Rectal smooth muscle tissue (tissue), 1 donor: Measurements from ENCODE around the gene CYP2C18.
"Not testable (repeated sequence)": the region's sequence is repeated elsewhere in the genome, so short reads cannot be mapped to it uniquely, and the experiment has no call there.

Experiments used
- H3K27ac ChIP-seq: one replicate; pipeline ENCODE4 v1.7.0; 2013; ENCODE audit warnings: low read depth, low read length, inconsistent platforms
- H3K27me3 ChIP-seq: one replicate; pipeline ENCODE4 v1.7.0; 2013; ENCODE audit warnings: low read length; ENCODE audit not compliant: control insufficient read depth, insufficient read depth
- H3K36me3 ChIP-seq: one replicate; pipeline ENCODE4 v1.7.0; 2013; ENCODE audit warnings: low read length; ENCODE audit not compliant: control insufficient read depth, insufficient read depth
- H3K4me1 ChIP-seq: one replicate; pipeline ENCODE4 v1.7.0; 2013; ENCODE audit warnings: low read length; ENCODE audit not compliant: control insufficient read depth, insufficient read depth
- H3K4me3 ChIP-seq: one replicate; pipeline ENCODE4 v1.7.0; 2013; ENCODE audit warnings: low read length
- H3K9ac ChIP-seq: one replicate; pipeline ENCODE4 v1.7.0; 2013; ENCODE audit warnings: low read length

The CYP2C18 gene

DNA sequence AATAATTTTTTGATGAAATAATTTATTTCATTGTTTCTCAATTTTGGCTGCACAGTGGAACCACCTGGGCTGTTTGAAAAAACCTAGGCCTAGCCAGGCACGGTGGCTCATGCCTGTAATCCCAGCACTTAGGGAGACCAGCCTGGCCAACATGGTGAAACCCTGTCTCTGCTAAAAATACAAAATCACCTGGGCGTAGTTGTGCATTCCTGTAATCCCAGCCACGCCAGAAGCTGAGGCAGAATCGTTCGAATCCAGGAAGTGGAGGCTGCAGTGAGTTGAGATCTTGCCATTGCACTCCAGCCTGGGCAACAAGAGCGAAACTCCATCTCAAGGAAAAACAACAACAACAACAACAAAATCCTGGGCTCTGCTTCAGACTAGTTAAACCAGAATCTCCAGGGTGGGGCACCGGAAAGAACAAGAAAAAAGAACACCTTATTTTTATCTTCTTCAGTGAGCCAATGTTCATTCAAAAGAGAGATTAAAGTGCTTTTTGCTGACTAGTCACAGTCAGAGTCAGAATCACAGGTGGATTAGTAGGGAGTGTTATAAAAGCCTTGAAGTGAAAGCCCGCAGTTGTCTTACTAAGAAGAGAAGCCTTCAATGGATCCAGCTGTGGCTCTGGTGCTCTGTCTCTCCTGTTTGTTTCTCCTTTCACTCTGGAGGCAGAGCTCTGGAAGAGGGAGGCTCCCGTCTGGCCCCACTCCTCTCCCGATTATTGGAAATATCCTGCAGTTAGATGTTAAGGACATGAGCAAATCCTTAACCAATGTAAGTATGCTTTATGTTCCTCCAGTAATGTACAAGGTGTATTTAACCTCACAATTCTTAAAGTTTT lies at the start of gene CYP2C18:
TSS of gene CYP2C18 (plus strand) at position 516 of the 841 bp plus-strand sequence. CDS start at position 607, 91 bp downstream.
- Histone ChIP-seq H3K4me1 (no peaks in the 10 kb centered on the region), H3K27me3 (no peaks in the 10 kb centered on the region), H3K36me3 (no peaks in the 10 kb centered on the region), H3K9ac (no peak within 1 kb of the TSS), H3K4me3 (no peak within 1 kb of the TSS), H3K27ac (no peak within 1 kb of the TSS)

DNA sequence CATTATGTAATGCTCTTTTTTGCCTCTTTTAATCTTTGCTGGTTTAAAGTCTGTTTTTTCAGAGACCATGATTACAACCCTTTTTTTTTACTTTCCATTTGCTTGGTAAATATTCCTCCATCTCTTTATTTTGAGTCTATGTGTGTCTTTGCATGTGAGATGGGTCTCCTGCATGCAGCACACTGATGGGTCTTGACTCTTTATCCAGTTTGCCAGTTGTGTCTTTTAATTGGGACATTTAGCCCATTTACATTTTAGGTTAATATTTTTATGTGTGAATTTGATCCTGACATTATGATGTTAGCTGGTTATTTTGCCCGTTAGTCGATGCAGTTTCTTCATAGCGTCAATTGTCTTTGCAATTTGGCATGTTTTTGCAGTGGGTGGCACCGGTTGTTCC lies 45.4 kb upstream of the CYP2C18 start:
- not testable (repeated sequence) for H3K27ac ChIP-seq, H3K4me1 ChIP-seq, H3K4me3 ChIP-seq, H3K27me3 ChIP-seq, H3K36me3 ChIP-seq, H3K9ac ChIP-seq

DNA sequence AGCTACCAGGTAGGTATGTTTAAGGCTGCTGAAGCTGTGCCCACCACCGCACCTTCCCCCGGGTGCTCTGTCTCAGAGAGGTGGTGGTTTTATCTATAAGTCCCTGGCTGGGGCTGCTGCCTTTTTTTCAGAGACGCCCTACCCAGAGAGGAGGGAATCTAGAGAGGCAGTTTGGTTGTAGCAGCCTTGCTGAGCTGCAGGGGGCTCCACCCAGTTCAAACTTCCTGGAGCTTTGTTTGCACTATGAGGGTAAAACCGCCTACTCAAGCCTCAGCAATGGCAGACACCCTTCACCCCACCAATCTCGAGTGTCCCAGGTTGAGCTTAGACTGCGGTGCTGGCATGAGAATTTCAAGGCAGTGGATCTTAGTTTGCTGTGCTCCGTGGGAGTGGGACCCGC lies 43.6 kb upstream of the CYP2C18 start:
- H3K4me1 ChIP-seq, result no peaks in the 10 kb centered on the region
- no peak overlapping the region for H3K9ac ChIP-seq
- H3K36me3 ChIP-seq, result no peaks in the 10 kb centered on the region
- H3K27me3 ChIP-seq, result no peaks in the 10 kb centered on the region
- no peak overlapping the region for H3K27ac ChIP-seq
- H3K4me3 ChIP-seq, result no peak overlapping the region

DNA sequence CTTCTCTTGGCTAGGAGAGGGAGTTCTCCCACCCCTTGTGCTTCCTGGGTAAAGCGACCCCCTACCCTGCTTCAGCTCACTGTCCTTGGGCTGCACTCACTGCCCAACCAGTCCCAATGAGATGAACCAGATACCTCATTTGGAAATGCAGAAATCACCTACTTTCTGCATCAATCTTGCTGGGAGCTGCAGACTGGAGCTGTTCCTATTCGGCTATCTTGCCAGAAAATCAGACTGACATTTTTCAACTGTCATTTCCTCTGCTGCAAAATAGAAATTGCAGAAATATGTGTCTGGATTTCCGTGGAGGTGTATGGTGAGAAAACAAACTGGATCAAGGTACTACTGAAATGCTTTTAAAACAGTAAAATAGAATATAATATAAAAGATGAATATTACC lies 43.0 kb upstream of the CYP2C18 start:
- no peaks in the 10 kb centered on the region for H3K36me3 ChIP-seq
- H3K27ac ChIP-seq, result no peak overlapping the region
- no peaks in the 10 kb centered on the region for H3K4me1 ChIP-seq
- no peak overlapping the region for H3K4me3 ChIP-seq
- no peak overlapping the region for H3K9ac ChIP-seq
- H3K27me3 ChIP-seq, result no peaks in the 10 kb centered on the region

DNA sequence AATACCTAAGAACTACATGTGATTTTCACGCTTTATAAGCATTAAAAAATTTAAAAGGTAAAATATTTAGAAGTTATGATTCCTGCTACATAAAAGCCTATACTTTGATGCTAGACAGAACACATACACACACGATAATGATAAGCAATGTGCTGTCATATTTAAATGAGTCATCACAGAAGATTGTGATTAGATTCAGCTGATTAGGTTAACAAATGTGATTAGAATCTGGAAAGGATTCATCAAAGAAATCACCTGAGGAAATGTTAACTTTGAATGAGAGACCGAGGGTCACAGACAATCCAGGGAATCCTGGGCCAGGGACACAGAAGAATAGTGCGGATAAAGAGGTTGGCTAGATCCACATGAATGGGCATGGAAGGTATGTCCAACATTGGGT lies 42.0 kb upstream of the CYP2C18 start:
- H3K27ac ChIP-seq, result no peak overlapping the region
- H3K36me3 ChIP-seq, result no peaks in the 10 kb centered on the region
- H3K27me3 ChIP-seq, result no peaks in the 10 kb centered on the region
- H3K4me1 ChIP-seq, result no peaks in the 10 kb centered on the region
- H3K4me3 ChIP-seq, result no peak overlapping the region
- no peak overlapping the region for H3K9ac ChIP-seq

DNA sequence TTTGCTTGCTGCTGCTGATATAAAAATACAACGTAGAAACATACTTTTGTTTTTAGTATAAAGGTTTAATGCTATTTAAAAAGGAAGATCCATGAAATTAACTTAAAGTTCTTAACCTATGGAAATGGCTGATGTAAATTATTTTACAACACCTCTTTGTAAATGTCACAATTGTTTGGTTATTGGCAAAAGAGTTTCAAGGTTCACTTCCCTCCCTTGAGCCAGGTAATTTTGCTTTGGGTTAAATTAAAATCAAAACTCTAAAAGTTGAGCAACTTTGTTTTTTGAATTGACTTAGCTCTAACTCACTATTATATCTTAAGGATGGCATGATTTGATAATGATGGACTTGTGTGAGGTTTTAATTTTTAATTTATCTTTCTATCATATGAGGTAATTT lies 39.2 kb upstream of the CYP2C18 start:
- no peaks in the 10 kb centered on the region for H3K4me1 ChIP-seq
- no peak overlapping the region for H3K9ac ChIP-seq
- H3K27me3 ChIP-seq, result no peaks in the 10 kb centered on the region
- no peak overlapping the region for H3K4me3 ChIP-seq
- H3K27ac ChIP-seq, result no peak overlapping the region
- no peaks in the 10 kb centered on the region for H3K36me3 ChIP-seq

DNA sequence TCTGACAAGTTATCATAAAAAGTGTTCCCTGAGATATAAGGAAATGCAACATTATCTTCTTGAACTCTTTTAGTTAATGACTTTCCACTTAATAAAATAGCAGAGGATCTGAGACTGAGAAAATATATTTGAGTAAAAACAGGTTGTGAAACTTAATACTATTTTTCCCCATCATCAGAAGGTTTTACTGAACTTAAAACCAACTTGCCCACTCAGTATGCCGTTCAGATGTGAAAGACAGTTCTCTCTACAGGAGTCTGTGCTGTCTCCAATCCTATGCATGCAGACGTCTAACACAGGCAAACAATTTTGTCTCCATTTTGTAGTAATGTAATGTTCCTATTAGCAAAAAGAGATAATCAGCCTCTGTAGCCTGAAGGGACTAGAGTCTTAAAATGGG lies 38.2 kb upstream of the CYP2C18 start:
- Histone ChIP-seq H3K4me3 (no peak overlapping the region), H3K4me1 (no peaks in the 10 kb centered on the region), H3K27me3 (no peaks in the 10 kb centered on the region)

DNA sequence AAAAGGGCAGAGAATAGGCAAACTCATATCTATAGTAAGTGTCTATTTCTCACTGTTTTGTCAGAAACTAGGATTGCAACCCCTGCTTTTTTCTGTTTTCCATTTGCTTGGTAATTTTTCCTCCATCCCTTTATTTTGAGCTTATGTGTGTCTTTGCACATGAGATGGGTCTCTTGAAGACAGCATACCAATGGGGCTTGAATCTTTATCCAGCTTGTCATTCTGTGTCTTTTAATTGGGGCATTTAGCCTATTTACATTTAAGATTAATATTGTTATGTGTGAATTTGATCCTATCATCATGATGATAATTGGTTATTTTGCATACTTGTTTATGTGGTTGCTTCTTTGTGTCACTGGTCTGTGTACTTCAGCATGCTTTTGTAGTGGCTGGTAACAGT lies 28.3 kb upstream of the CYP2C18 start:
- not testable (repeated sequence) for H3K27me3 ChIP-seq, H3K9ac ChIP-seq, H3K27ac ChIP-seq, H3K4me1 ChIP-seq, H3K4me3 ChIP-seq, H3K36me3 ChIP-seq

More for the DNA sequence above, 38.2 kb upstream of the CYP2C18 start:
- Histone ChIP-seq H3K36me3 (no peaks in the 10 kb centered on the region), H3K9ac (no peak overlapping the region), H3K27ac (no peak overlapping the region)

DNA sequence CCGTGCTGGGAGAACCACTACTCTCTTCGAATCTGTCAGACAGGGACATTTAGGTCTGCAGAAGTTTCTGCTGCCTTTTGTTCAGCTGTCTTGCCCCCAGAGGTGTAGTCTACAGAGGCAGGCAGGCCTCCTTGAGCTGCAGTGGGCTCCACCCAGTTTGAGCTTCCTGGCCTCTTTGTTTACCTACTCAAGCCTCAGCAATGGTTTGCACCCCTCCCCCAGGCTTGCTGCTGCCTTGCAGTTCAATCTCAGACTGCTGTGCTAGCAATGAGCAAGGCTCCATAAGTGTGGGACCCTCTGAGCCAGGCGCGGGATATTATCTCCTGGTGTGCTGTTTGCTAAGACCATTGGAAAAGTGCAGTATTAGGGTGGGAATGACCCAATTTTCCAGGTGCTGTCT lies 20.5 kb upstream of the CYP2C18 start:
- not testable (repeated sequence) for H3K4me3 ChIP-seq, H3K9ac ChIP-seq, H3K27ac ChIP-seq, H3K36me3 ChIP-seq, H3K27me3 ChIP-seq, H3K4me1 ChIP-seq

DNA sequence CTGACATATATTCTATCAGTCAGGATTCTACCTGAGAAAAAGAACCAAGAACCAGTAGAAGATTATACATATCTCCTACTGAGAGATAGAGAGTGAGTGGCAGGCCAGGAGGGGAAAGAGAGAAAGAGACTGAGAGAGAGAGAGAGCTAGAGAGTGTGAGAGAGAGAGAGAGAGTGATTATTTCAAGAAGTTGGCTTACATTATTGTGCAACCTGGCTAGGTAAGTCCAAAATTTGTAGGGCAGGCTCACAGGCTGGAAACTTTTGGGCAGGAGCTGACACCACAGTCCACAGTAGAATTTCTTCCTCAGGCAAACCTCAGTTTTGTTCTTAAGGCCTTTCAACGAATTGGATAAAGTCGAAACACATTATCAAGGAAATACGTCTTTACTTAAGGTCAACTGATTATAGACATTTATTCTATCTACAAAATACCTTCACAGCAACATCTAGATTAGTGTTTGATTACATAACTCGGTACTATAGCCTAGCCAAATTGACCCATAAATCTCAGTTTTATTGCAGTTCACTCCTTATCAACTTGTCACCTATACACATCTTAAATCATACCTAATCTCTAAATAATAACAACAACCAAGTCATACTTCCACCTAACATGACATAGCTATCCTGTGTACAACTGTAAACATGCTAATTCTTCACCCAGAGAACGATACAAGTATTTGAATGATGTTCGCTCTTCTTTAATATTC lies 17.0 kb upstream of the CYP2C18 start:
- Histone ChIP-seq H3K36me3 (no peaks in the 10 kb centered on the region), H3K27me3 (no peaks in the 10 kb centered on the region), H3K9ac (no peak overlapping the region), H3K4me3 (no peak overlapping the region), H3K4me1 (no peaks in the 10 kb centered on the region), H3K27ac (no peak overlapping the region)

DNA sequence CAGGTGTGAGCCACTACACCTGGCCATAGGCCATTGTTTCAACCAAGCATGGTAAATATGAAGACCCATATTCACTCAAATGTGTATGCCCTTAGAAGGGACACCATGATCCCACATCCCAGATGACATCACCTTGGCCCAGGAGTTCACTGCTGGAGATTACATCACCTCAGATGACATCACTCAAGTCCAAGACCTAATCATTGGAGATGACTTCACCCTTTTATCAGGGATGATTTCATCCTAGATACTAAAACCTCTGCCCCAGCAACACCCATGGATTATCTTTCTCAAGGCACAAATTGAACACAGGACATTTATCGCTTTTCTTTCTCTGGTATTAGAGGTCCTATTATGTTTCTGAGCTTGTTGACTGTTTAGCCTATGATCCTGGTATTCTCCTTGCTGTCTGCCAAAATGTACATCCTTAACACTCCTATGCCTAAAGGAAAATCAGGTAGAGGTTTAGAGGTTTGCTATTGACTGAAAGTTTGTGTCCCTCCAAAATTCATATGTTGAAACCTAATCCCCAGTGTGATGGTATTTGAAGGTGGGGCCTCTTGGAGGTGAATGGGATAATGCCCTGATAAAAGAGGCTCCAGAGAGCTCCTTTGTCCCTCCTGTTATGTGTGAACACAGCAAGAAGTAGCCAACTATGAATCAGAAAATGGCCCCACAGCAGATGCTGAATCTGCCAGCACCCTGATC lies 9.8 kb upstream of the CYP2C18 start:
- Histone ChIP-seq H3K9ac (no peak overlapping the region), H3K27ac (no peak overlapping the region), H3K4me3 (no peak overlapping the region), H3K27me3 (no peaks in the 10 kb centered on the region), H3K36me3 (no peaks in the 10 kb centered on the region), H3K4me1 (no peaks in the 10 kb centered on the region)

DNA sequence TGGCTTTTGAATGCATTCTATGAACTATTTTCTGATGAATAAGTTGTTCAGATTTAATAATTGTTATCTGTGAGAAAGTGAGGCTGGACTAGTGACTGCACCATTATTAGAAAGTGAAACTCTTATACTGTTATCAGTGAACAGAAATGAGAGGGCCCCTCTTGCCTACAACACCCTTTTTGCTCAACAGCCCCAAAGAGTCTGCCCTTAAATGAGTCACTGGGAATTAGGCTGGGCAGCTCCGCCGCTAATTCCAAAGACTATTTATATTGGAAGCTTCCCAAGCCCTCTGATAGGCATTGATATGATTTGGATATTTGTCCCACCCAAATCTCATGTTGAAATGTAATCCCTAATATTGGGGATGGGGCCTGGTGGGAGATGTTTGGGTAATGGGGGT lies 7.0 kb upstream of the CYP2C18 start:
- H3K27ac ChIP-seq, result no peak overlapping the region
- H3K4me1 ChIP-seq, result no peaks in the 10 kb centered on the region
- no peak overlapping the region for H3K4me3 ChIP-seq
- no peak overlapping the region for H3K9ac ChIP-seq
- H3K27me3 ChIP-seq, result no peaks in the 10 kb centered on the region
- no peaks in the 10 kb centered on the region for H3K36me3 ChIP-seq
